ENCODE data around the gene DUSP3.

DNA sequence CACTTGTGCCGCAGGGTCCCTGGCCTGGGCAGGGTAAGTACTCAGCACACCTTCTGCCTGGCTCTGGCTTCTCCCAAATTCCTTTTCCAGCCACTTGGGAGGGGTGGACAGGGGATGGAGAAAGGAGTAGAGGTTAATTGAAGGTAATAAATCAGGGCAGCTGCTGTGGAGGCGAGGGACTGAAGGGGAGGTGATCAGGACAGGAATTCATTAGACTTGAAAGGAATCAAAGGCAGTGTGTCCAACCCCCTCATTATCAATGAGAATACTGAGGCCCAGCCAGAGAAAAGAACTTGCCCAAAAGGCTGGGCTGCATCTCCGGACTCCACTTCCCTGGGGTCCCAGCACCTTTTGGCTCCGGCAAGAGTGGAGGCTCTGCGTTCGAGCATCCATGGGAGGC is 22.6 kb downstream of the DUSP3 start:
- no peak for TF ChIP-seq GATA2 (IDR thresholded peaks at IDR 0.05; ENCODE audit: low read depth, low read length)
- TF ChIP-seq GATA3 (IDR thresholded peaks at IDR 0.05; ENCODE audit: low read depth, low read length): no peak
